Measurements from ENCODE around the gene PRKAG2.

The PRKAG2 gene

GRCh38 chr7:151816562-151817314, 60.2 kb downstream of the PRKAG2 start:
- DNase-seq = no peak

- no peak for DNase-seq
Observed at GRCh38 chr7:151815419-151815818, 61.5 kb downstream of the PRKAG2 start.

- no peak for DNase-seq
Observed at GRCh38 chr7:151814400-151815009, 62.4 kb downstream of the PRKAG2 start.

- DNase-seq = no peak
Observed at GRCh38 chr7:151813997-151814396, 62.9 kb downstream of the PRKAG2 start.

- no peak for DNase-seq
Observed at GRCh38 chr7:151813445-151813844, 63.5 kb downstream of the PRKAG2 start.

GRCh38 chr7:151812967-151813366, 63.9 kb downstream of the PRKAG2 start:
- no peak for DNase-seq

GRCh38 chr7:151810441-151811232, 66.3 kb downstream of the PRKAG2 start:
- DNase-seq = no peak

- DNase-seq = no peak
Observed at GRCh38 chr7:151809864-151810170, 67.1 kb downstream of the PRKAG2 start.

- no peak for DNase-seq
Observed at GRCh38 chr7:151809146-151809863, 67.6 kb downstream of the PRKAG2 start.

- no peak for DNase-seq
Observed at GRCh38 chr7:151808400-151809145, 68.3 kb downstream of the PRKAG2 start.

GRCh38 chr7:151807846-151808245, 69.1 kb downstream of the PRKAG2 start:
- DNase-seq = no peak

GRCh38 chr7:151806952-151807775, 69.8 kb downstream of the PRKAG2 start:
- no peak for DNase-seq

- no peak for DNase-seq
Observed at GRCh38 chr7:151806204-151806603, 70.7 kb downstream of the PRKAG2 start.

- no peak for DNase-seq
Observed at GRCh38 chr7:151805191-151805590, 71.7 kb downstream of the PRKAG2 start.

- DNase-seq = no peak
Observed at GRCh38 chr7:151804756-151805155, 72.2 kb downstream of the PRKAG2 start.

GRCh38 chr7:151803841-151804240, 73.1 kb downstream of the PRKAG2 start:
- DNase-seq = no peak

- no peak for DNase-seq
Observed at GRCh38 chr7:151802469-151802846, 74.5 kb downstream of the PRKAG2 start.

- DNase-seq = no peak
Observed at GRCh38 chr7:151801782-151802468, 75.0 kb downstream of the PRKAG2 start.

- DNase-seq = no peak
Observed at GRCh38 chr7:151801291-151801690, 75.6 kb downstream of the PRKAG2 start.

GRCh38 chr7:151800861-151801260, 76.1 kb downstream of the PRKAG2 start:
- DNase-seq = no peak

- no peak for DNase-seq
Observed at GRCh38 chr7:151800391-151800790, 76.5 kb downstream of the PRKAG2 start.

All from fibroblast of skin of abdomen (primary cell).